A172 (cell line): ENCODE data around the gene DNAH5. TPM values are rescaled to one million over a fixed set of nuclear protein-coding genes. Genes with fewer than 3 reads are reported as not detected.

Experiments used
- DNase-seq: peaks from one replicate; pipeline ENCODE4 v3.0.0-alpha.2; 2015; ENCODE audit warnings: low spot score
- total RNA-seq: library from RNA; depleted of rRNA; stranded (reverse); fragments of >200 nt; shearing (Covaris generic); gene quantifications from 2 replicates; pipeline ENCODE4 v1.2.3, GENCODE V29; 2014

The DNAH5 gene
- total RNA-seq, 1 experiment from 2014 or later, result 2.1 TPM

GRCh38 chr5:13731121-13731628 lies 213.3 kb downstream of the DNAH5 start:
- no peak for DNase-seq

GRCh38 chr5:13708906-13709305 lies 235.6 kb downstream of the DNAH5 start:
- no peak for DNase-seq

- DNase-seq, result no peak
Observed at GRCh38 chr5:13708432-13708831, 236.1 kb downstream of the DNAH5 start.

GRCh38 chr5:13704396-13704795 lies 240.1 kb downstream of the DNAH5 start:
- peak; percentile 11 for DNase-seq

- DNase-seq, result no peak
Observed at GRCh38 chr5:13700626-13701025, 243.9 kb downstream of the DNAH5 start.

- no peak for DNase-seq
Observed at GRCh38 chr5:13698885-13699284, 245.6 kb downstream of the DNAH5 start.

GRCh38 chr5:13695076-13695712 lies 249.3 kb downstream of the DNAH5 start:
- no peak for DNase-seq

GRCh38 chr5:13692172-13692571 lies 252.3 kb downstream of the DNAH5 start:
- no peak for DNase-seq

- no peak for DNase-seq
Observed at GRCh38 chr5:13676531-13676930, 268.0 kb downstream of the DNAH5 start.

- DNase-seq, result no peak
Observed at GRCh38 chr5:13674391-13674790, 270.1 kb downstream of the DNAH5 start.

- DNase-seq, result no peak
Observed at GRCh38 chr5:13673511-13673910, 271.0 kb downstream of the DNAH5 start.

- peak; percentile 88 for DNase-seq
Observed at GRCh38 chr5:13664377-13664776, 280.1 kb downstream of the DNAH5 start.

- DNase-seq, result no peak
Observed at GRCh38 chr5:13662626-13663025, 281.9 kb downstream of the DNAH5 start.

- no peak for DNase-seq
Observed at GRCh38 chr5:13661272-13661671, 283.2 kb downstream of the DNAH5 start.

GRCh38 chr5:13660072-13660471 lies 284.4 kb downstream of the DNAH5 start:
- DNase-seq, result peak; percentile 26

GRCh38 chr5:13659391-13659790 lies 285.1 kb downstream of the DNAH5 start:
- no peak for DNase-seq

- DNase-seq, result no peak
Observed at GRCh38 chr5:13658761-13659160, 285.7 kb downstream of the DNAH5 start.

GRCh38 chr5:13658152-13658551 lies 286.3 kb downstream of the DNAH5 start:
- DNase-seq, result no peak

GRCh38 chr5:13653709-13654108 lies 290.8 kb downstream of the DNAH5 start:
- peak; percentile 14 for DNase-seq

GRCh38 chr5:13649656-13650055 lies 294.8 kb downstream of the DNAH5 start:
- DNase-seq, result no peak

- no peak for DNase-seq
Observed at GRCh38 chr5:13648822-13649221, 295.7 kb downstream of the DNAH5 start.

- no peak for DNase-seq
Observed at GRCh38 chr5:13643734-13644133, 300.8 kb downstream of the DNAH5 start.

GRCh38 chr5:13643196-13643595 lies 301.3 kb downstream of the DNAH5 start:
- DNase-seq, result no peak
